Measurements from ENCODE around the gene WSCD2.

DNA sequence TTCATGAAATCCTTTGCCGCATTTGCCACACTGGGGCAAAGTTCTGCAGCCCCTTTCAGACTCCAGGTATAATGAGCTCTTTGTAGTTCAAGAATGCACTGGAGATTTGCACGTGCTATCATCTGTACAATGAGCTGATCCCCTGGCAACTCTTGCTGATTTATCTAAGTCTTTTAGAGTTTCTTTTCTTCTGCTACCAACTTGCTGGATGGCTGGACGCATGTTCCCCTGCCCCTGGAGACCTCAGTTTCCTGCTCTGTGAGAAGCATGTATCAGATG lies 106.8 kb downstream of the WSCD2 start:
- TF ChIP-seq EZH2phosphoT487 (IDR thresholded peaks at IDR 0.05; ENCODE audit: borderline replicate concordance) = no peak
- TF ChIP-seq, protein P1, sequence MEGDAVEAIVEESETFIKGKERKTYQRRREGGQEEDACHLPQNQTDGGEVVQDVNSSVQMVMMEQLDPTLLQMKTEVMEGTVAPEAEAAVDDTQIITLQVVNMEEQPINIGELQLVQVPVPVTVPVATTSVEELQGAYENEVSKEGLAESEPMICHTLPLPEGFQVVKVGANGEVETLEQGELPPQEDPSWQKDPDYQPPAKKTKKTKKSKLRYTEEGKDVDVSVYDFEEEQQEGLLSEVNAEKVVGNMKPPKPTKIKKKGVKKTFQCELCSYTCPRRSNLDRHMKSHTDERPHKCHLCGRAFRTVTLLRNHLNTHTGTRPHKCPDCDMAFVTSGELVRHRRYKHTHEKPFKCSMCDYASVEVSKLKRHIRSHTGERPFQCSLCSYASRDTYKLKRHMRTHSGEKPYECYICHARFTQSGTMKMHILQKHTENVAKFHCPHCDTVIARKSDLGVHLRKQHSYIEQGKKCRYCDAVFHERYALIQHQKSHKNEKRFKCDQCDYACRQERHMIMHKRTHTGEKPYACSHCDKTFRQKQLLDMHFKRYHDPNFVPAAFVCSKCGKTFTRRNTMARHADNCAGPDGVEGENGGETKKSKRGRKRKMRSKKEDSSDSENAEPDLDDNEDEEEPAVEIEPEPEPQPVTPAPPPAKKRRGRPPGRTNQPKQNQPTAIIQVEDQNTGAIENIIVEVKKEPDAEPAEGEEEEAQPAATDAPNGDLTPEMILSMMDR (conservative IDR thresholded peaks at IDR 0.05; ENCODE audit: low read length) = no peak

All from Loucy (cell line).